ENCODE results near the gene ST6GALNAC3.
A peak's percentile ranks its signal among the peaks of the same experiment; 100 is the strongest.

Gene ST6GALNAC3

DNA sequence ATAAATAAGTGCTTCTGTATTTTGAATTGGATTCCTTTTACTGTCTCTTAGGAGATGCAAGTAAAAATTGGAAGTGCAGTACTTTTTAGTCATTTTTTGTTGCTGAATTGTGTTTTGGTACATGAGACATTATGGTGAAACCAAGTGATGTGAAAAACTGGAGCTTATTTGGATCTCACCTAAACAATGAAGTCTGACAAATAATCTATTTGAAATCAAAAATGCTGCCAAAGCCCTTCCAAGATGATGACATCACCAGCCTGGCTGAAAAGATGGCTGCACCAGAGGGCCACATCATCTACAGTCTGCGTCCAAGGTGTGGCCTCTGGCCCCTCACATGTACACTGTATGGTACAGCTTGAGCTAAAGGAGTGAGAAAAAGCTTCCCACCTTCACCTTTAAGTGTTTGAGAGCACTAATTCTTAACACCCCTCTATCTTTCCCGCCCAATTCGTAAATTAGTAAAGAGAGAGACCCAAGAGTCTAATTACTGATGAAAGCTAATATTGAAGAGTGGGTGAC lies 600.2 kb downstream of the ST6GALNAC3 start:
- peak in 1 of 56 donors; percentile 1 for DNase-seq

DNA sequence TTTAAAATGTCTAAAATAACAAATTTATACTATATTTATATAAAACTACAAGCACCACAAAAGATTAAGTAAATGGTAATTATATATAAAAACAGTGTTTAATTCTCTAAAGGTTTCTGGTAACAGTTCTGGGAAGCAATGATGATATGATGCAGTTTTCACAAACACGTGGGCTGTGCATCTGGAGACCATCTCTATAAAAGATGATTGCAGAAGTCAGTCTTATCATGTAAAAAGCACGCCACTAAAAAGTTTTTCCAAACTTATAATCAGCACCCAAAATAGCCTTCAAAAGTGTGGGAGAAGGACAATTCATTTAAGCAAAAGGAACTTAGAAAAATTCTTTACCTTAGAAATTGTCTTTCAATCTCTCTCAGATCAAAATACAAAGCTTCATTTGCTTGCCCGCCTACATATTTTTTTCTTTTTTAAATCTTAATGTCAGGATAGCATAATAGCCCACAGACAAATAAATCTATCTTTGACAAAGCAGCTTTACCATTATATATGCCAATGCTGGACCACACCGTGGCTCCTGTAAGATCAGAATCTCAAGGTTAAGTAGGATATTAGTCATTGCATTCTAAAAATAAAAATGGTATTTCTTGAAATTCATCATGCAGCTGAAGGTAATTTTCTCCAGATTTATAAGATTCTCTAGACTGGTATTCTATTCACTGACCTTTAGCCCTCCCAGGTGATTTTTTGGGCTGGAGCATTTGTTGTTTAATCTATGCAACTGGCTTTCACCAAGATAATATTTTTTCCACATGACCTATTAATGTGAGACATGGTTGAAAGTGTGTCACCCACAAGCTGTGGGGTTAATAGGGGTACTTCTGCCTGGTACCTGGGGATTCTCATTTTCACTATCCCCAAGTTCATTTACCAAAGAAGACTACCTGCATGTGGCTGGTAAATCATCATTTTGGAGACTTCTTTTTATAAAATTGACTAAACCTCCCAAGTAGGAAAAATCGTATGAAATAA lies 603.2 kb downstream of the ST6GALNAC3 start:
- DNase-seq, result no peak

DNA sequence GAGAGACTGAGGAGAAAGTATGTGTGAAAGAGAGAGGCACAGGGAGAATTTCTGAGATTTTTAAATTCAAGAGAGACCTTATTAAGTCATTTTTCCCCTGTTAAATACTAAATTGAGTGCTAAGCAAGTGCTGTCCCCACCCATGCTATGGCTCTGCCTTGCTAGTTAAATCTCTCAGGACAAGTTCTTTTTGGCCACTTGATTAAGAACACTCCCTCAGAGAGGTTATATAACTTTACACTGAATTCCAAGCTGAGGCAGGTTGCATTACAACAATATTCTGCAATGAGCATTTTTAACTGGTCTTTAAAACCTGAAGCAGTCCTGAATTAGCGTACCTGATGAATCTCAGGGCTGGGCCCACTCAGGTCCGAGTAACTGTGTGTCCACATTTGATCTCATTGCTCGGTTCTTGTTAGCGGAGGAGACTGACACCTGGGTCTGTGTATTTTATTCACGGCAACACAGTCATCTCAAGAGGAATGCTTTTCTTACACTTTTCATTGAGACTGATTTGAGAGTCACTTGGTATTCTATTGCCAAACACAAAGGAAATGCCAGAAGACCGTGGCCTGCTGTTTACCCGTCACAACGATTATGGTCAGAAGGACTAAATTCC lies 605.1 kb downstream of the ST6GALNAC3 start:
- no peak for DNase-seq

DNA sequence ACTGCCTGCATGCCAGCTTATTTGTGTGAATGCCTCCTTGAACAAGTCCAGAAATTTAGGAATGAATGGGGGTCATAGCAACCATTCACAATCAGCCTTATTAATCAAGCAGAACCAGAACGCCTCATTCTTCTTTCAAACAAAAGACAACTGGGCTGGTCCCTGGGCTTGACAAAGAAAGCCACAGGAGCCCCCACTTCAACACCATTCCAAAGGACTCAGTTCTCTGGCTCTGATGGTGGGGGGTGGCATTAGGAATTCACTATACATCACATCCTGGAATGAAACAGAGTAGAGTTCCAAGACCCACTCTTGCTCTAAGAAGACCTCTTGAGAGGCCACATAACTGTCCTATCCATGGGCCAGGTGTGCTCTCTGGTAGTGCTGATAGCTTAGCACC lies 606.1 kb downstream of the ST6GALNAC3 start:
- no peak for DNase-seq

DNA sequence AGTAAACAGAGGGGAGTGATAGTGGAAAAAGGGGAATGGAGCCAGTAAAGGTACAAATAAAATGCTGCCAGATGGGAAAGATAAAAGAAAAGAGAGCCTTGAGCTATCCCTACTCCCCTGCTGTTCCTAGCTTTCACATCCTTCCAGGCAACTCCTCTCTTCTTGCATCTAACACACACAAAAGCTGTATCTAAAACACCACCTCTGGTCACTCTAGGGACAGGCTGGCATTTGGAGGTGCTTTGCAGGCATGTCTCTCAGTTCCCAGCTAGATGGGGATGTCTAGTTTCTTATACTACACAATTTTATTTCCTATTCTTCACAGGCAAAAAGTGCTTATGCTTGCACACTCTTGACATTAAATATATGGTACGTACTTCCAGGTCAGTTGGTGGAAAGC lies 607.6 kb downstream of the ST6GALNAC3 start:
- no peak for DNase-seq

Measured in nucleus accumbens (tissue), 56 donors.